ENCODE measurements around the gene LDAH.
"Not testable (repeated sequence)": the region's sequence is repeated elsewhere in the genome, so short reads cannot be mapped to it uniquely, and the experiment has no call there.

The LDAH gene

DNA sequence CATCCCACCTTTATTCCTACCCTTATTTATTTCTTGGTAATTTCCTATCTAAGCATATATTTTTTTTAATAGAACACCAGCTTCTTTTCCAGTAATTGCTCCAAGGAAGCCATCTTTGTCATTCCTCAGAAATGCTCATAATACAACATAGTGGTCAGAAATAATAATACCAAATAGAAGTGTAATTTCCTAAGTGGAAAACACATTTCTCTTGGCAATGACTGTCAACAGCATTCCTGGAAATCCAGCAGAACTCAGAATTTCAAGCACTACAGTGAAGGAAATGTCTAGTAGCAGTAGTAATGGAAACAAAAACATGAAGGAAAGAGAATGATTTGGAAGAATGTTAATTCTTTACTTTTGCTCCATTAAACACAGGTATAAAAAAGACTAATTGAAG lies 99.4 kb downstream of the LDAH start:
- no peak for DNase-seq (ENCODE audit: low read depth in 2 of 2)

DNA sequence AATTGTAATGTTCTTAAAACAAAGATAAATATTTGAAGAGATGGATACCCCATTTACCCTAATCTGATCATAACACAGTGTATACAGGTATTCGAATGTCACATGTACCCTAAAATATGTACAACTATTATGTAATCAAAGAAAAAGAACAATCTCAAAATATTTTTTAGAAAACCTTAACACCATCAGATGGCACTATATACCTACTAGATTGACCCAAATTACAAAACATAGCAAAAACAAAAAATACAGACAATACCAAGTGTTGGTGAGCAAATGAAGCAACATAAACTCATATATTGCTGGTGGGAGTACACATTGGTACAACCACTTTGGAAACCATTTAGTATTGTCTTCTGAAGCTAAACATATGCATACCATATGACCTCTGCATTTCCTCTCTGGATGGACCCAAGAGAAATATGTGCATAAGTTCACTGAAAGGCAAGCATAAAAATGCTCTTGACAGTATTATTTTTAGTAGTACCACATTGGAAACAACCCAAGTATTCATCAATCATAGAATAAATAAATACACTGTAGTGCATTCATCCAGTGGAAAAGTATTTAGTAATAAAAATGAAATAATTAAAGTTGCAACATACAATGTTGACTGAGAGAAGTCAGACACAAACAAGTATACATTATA lies 100.2 kb downstream of the LDAH start:
- no peak for DNase-seq (ENCODE audit: low read depth in 2 of 2)

DNA sequence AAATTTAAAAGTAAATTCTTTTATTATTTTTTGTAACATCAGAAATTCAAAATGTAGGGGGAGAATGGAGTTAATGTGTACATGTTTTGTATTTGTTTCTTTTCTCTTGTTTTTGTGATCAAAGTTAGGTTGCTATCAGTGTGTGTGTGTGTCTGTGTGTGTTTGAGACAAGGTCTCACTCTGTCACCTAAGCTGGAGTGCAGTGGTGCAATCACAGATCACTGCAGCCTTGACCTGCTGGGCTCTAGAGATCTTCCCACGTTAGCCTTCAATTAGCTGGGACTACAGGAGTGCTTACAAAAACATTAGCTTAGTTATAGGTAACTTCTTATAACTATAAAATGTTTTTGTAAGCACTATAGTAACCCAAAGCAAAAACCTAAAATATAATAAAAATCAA lies 105.3 kb downstream of the LDAH start:
- DNase-seq (ENCODE audit: low read depth in 2 of 2): no peak

GRCh38 chr2:20716164-20716563 lies 106.7 kb downstream of the LDAH start:
- DNase-seq (ENCODE audit: low read depth in 2 of 2): not testable (repeated sequence)

GRCh38 chr2:20714412-20714811 lies 108.5 kb downstream of the LDAH start:
- not testable (repeated sequence) for DNase-seq (ENCODE audit: low read depth in 2 of 2)

- not testable (repeated sequence) for DNase-seq (ENCODE audit: low read depth in 2 of 2)
Observed at GRCh38 chr2:20713585-20713984, 109.3 kb downstream of the LDAH start.

GRCh38 chr2:20711641-20712040 lies 111.3 kb downstream of the LDAH start:
- DNase-seq (ENCODE audit: low read depth in 2 of 2): not testable (repeated sequence)

GRCh38 chr2:20707601-20708000 lies 115.3 kb downstream of the LDAH start:
- no peak for DNase-seq (ENCODE audit: low read depth in 2 of 2)

- no peak for DNase-seq (ENCODE audit: low read depth in 2 of 2)
Observed at GRCh38 chr2:20706786-20707185, 116.1 kb downstream of the LDAH start.

GRCh38 chr2:20706217-20706616 lies 116.7 kb downstream of the LDAH start:
- DNase-seq (ENCODE audit: low read depth in 2 of 2): no peak

- no peak for DNase-seq (ENCODE audit: low read depth in 2 of 2)
Observed at GRCh38 chr2:20704886-20705285, 118.0 kb downstream of the LDAH start.

GRCh38 chr2:20702563-20702962 lies 120.3 kb downstream of the LDAH start:
- no peak for DNase-seq (ENCODE audit: low read depth in 2 of 2)

DNA sequence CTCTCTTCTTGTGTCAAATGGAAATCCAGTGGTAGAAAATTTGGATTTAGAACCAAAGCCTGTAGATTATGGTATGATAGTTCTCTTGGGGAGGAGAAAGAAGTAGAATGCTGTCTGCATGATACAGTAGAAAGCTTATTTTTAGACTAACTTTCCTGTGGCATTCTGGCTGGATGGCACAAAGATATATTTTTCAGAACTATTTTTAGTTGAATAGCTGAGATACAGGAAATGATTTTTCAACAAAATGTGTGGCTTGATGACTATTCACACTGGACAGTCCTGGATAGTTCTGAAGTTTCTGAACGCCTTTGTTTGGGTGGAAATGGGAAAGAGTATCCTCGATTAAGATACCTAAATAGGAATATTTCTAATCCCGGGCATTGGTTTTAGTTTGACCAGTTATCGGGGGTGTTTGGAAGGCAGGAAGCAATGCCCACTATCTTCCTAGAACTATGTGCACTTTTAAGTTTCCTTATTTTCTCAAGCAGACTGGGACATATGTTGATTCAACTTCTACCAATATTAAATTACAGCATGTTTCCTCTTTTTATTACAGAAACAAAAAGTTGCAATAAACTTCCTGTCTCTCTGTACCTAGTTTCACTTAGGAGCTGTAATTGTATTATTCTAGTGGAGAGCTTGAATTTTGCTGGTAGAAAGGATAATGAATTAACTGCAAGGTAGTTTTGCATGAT lies 123.8 kb downstream of the LDAH start:
- no peak for DNase-seq (ENCODE audit: low read depth in 2 of 2)

- no peak for DNase-seq (ENCODE audit: low read depth in 2 of 2)
Observed at GRCh38 chr2:20697322-20697934, 125.5 kb downstream of the LDAH start.

DNA sequence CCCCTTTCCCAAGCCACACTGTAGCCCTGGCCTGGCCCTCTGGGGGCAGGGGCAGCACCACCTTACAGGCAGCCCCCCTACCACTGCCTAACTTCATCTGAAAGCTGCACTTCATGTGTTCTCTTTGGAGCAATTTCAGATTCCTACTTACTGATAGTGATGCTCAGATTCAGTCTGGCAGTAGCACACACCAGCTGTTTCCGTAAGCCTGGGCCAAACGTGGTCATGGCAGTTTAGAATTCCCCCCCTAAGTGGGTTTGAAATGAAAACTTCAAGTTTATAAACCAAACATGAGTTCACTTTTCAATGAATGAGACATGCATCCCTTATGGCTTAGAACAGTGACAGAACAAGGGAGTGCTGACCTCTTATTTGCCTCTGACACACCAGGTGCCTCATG lies 126.5 kb downstream of the LDAH start:
- DNase-seq (ENCODE audit: low read depth in 2 of 2): no peak

DNA sequence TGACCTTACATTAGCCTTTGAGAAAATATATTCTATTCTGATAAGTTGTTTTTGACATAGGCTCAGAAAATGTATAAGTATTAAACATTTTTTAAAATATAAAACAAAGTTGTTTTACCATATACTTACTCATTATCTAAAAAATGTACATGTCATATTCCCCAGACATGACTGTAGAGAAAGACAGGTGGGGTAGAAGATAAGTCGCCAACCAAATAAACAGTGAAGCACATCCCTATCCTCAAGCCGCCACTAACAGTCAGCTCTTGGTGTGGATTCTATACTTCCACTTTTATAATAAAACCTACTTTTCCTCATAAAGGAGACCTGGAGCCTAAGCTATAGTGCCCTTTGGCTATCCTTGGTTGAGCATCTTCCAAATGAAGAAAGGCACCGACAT lies 129.6 kb downstream of the LDAH start:
- no peak for DNase-seq (ENCODE audit: low read depth in 2 of 2)

- no peak for DNase-seq (ENCODE audit: low read depth in 2 of 2)
Observed at GRCh38 chr2:20692081-20692480, 130.8 kb downstream of the LDAH start.

- DNase-seq (ENCODE audit: low read depth in 2 of 2): no peak
Observed at GRCh38 chr2:20691076-20691734, 131.7 kb downstream of the LDAH start.

DNA sequence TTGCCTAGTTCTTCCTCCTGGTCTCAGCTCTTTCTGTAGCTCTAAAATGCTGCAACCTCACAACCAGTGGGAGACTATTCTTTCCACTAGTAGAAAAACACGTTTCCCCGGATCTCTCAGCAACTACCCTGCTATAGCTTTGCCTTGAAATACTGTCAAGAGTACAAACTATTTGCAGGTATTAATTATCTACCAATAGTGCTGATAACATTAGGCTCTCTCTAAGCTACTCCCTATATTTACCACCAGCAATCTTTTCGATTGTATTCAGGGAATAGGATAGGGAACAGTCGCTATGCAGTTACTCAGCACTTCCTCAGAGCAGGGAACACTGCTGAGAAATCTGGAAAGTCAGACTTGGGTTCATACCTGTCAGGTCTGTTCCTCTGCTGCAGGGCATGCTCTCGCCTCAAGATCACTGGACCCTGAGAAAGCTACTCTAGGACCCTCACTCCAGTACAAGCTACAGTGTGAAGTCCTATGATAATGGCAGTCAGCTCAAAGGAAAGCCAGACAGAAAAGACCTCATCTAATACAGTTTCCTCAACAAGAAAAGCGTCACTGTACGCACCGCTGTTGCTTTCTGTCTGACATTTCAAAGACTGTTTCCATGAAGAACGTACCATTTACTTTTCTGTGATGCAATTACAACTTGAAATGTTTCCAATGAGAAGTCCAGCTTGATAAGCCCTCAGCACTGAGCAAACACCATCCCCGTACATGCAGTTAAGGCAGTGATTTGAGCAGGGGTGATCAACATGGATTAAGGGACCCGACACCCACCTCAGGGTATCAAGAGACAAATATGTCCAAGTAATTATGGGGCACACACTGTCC lies 133.3 kb downstream of the LDAH start:
- DNase-seq (ENCODE audit: low read depth in 2 of 2): no peak

DNA sequence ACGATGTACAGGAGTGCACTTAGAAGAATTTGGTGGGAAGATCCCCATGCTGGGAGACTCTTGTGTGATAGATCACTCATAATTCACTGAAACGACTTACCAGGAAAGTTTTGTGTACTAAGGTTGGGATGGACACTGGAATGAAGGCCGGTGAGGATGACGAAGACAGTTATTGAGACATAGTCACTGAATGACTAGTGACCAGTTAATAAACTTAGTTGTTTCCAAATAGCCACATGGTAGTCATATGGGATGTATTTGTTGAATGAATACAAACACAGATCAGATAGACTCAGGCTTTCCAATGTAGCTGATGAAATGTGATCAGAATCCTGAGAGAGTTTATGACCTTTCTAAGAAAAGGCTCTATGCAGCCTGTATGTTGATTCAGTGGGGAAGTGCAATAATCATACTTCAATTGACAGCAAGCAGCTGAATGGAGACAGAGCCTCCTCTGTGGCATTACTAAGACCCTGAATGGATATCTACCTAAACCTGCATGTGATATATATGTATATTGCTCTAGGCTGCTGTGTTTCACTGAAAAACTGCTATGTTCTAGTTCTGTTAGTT lies 135.6 kb downstream of the LDAH start:
- no peak for DNase-seq (ENCODE audit: low read depth in 2 of 2)

GRCh38 chr2:20684581-20685063 lies 138.3 kb downstream of the LDAH start:
- no peak for DNase-seq (ENCODE audit: low read depth in 2 of 2)
